ENCODE results near the gene ELP2. TPM values are rescaled to one million over a fixed set of nuclear protein-coding genes. Genes with fewer than 3 reads are reported as not detected.

Gene ELP2
- total RNA-seq, 1 experiment from 2014 or later, result 92.2 TPM

Other genes starting within 250 kb of the ELP2 start
- 101 and 134 TPM in 2 replicates for gene RPRD1A, start 62.3 kb upstream of the ELP2 start, total RNA-seq (2014; rRNA removed; shearing (Covaris generic))
- gene SLC39A6, start 559 bp upstream of the ELP2 start, total RNA-seq (2014; rRNA removed; shearing (Covaris generic)), result 36.2 and 36.7 TPM in 2 replicates
- 1.7 and 2.4 TPM in 2 replicates for gene MOCOS, start 57.6 kb downstream of the ELP2 start, total RNA-seq (2014; rRNA removed; shearing (Covaris generic))
- gene FHOD3, start 167.8 kb downstream of the ELP2 start, total RNA-seq (2014; rRNA removed; shearing (Covaris generic)), result 1.8 and 2.1 TPM in 2 replicates